Measurements from ENCODE around the gene SLC22A2.

The SLC22A2 gene

DNA sequence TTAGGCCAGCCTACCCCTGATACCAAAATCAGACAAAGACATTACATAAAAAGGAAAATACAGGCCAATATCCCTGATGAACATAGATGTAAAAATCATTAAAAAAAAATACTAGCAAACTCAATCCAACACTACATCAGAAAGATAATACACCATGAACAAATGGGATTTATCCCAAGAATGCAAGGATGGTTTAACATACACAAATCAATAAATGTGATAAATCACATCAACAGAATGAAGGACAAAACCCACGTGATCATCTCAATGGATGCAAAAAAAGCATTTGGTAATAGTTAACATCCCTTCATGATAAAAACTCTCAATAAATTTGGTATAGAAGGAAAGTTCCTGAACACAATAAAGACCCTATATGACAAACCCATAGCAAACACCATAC lies 63.8 kb downstream of the SLC22A2 start:
- no peaks in the 10 kb centered on the region for H4K20me1 ChIP-seq (ENCODE audit: insufficient read depth, low read length)
- H3K36me3 ChIP-seq (ENCODE audit: insufficient read depth, low read length): no peaks in the 10 kb centered on the region
- no peaks in the 10 kb centered on the region for H3K79me2 ChIP-seq (ENCODE audit: insufficient read depth, low read length)
- no peak overlapping the region for H3K4me2 ChIP-seq (ENCODE audit: insufficient read depth, low read length)
- H2AFZ ChIP-seq (ENCODE audit: low read depth, low read length): no peak overlapping the region
- H3K4me3 ChIP-seq (ENCODE audit: low read depth in 1 of 2, low read length in 2 of 2): no peak overlapping the region
- ATAC-seq (ENCODE audit: insufficient read depth, low read depth) (no peak), DNase-seq (no peak)
- H3K9me3 ChIP-seq (ENCODE audit: insufficient read depth, low read length, severe bottlenecking): peaks cover 24% of the 10 kb centered on the region
- no peaks in the 10 kb centered on the region for H3K4me1 ChIP-seq (ENCODE audit: insufficient read depth, low read length)
- H3K27me3 ChIP-seq (ENCODE audit: insufficient read depth, low read length, poor library complexity): no peaks in the 10 kb centered on the region
- H3K9ac ChIP-seq (ENCODE audit: low read depth, low read length): no peak overlapping the region
- H3K27ac ChIP-seq (ENCODE audit: low read length): no peak overlapping the region
- TF ChIP-seq, protein P1, sequence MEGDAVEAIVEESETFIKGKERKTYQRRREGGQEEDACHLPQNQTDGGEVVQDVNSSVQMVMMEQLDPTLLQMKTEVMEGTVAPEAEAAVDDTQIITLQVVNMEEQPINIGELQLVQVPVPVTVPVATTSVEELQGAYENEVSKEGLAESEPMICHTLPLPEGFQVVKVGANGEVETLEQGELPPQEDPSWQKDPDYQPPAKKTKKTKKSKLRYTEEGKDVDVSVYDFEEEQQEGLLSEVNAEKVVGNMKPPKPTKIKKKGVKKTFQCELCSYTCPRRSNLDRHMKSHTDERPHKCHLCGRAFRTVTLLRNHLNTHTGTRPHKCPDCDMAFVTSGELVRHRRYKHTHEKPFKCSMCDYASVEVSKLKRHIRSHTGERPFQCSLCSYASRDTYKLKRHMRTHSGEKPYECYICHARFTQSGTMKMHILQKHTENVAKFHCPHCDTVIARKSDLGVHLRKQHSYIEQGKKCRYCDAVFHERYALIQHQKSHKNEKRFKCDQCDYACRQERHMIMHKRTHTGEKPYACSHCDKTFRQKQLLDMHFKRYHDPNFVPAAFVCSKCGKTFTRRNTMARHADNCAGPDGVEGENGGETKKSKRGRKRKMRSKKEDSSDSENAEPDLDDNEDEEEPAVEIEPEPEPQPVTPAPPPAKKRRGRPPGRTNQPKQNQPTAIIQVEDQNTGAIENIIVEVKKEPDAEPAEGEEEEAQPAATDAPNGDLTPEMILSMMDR (IDR thresholded peaks at IDR 0.05; ENCODE audit: borderline replicate concordance, extremely low read depth, low read length, poor library complexity, severe bottlenecking): no peak
- no peak for TF ChIP-seq EZH2 (IDR thresholded peaks at IDR 0.05; ENCODE audit: borderline replicate concordance, low read depth, low read length, severe bottlenecking)

GRCh38 chr6:160192840-160193239 lies 65.8 kb downstream of the SLC22A2 start:
- ATAC-seq (ENCODE audit: insufficient read depth, low read depth): no peak
- Histone ChIP-seq H2AFZ (ENCODE audit: low read depth, low read length) (no peak overlapping the region), H3K9me3 (ENCODE audit: insufficient read depth, low read length, severe bottlenecking) (peaks cover 24% of the 10 kb centered on the region), H3K27me3 (ENCODE audit: insufficient read depth, low read length, poor library complexity) (no peaks in the 10 kb centered on the region), H3K4me2 (ENCODE audit: insufficient read depth, low read length) (no peak overlapping the region), H3K9ac (ENCODE audit: low read depth, low read length) (no peak overlapping the region), H3K79me2 (ENCODE audit: insufficient read depth, low read length) (no peaks in the 10 kb centered on the region), H3K27ac (ENCODE audit: low read length) (no peak overlapping the region), H3K36me3 (ENCODE audit: insufficient read depth, low read length) (no peaks in the 10 kb centered on the region), H3K4me3 (ENCODE audit: low read depth in 1 of 2, low read length in 2 of 2) (no peak overlapping the region), H3K4me1 (ENCODE audit: insufficient read depth, low read length) (no peaks in the 10 kb centered on the region), H4K20me1 (ENCODE audit: insufficient read depth, low read length) (no peaks in the 10 kb centered on the region)
- no peak for DNase-seq
- TF ChIP-seq EZH2 (IDR thresholded peaks at IDR 0.05; ENCODE audit: borderline replicate concordance, low read depth, low read length, severe bottlenecking): no peak
- TF ChIP-seq, protein P1 (IDR thresholded peaks at IDR 0.05; ENCODE audit: borderline replicate concordance, extremely low read depth, low read length, poor library complexity, severe bottlenecking): no peak

- no peak overlapping the region for H3K4me3 ChIP-seq (ENCODE audit: low read depth in 1 of 2, low read length in 2 of 2)
- H3K9me3 ChIP-seq (ENCODE audit: insufficient read depth, low read length, severe bottlenecking): peaks cover 24% of the 10 kb centered on the region
- ATAC-seq (ENCODE audit: insufficient read depth, low read depth) (no peak), DNase-seq (no peak)
- H3K4me2 ChIP-seq (ENCODE audit: insufficient read depth, low read length): no peak overlapping the region
- H3K27me3 ChIP-seq (ENCODE audit: insufficient read depth, low read length, poor library complexity): no peaks in the 10 kb centered on the region
- no peaks in the 10 kb centered on the region for H3K36me3 ChIP-seq (ENCODE audit: insufficient read depth, low read length)
- no peak overlapping the region for H2AFZ ChIP-seq (ENCODE audit: low read depth, low read length)
- no peak overlapping the region for H3K9ac ChIP-seq (ENCODE audit: low read depth, low read length)
- no peak for TF ChIP-seq EZH2 (IDR thresholded peaks at IDR 0.05; ENCODE audit: borderline replicate concordance, low read depth, low read length, severe bottlenecking)
- TF ChIP-seq, protein P1 (IDR thresholded peaks at IDR 0.05; ENCODE audit: borderline replicate concordance, extremely low read depth, low read length, poor library complexity, severe bottlenecking): no peak
- no peaks in the 10 kb centered on the region for H4K20me1 ChIP-seq (ENCODE audit: insufficient read depth, low read length)
- no peaks in the 10 kb centered on the region for H3K4me1 ChIP-seq (ENCODE audit: insufficient read depth, low read length)
- H3K27ac ChIP-seq (ENCODE audit: low read length): no peak overlapping the region
- no peaks in the 10 kb centered on the region for H3K79me2 ChIP-seq (ENCODE audit: insufficient read depth, low read length)
These were observed 67.6 kb downstream of the SLC22A2 start for GRCh38 chr6:160190973-160191372.

- H3K9ac ChIP-seq (ENCODE audit: low read depth, low read length): no peak overlapping the region
- no peaks in the 10 kb centered on the region for H3K27me3 ChIP-seq (ENCODE audit: insufficient read depth, low read length, poor library complexity)
- no peak overlapping the region for H2AFZ ChIP-seq (ENCODE audit: low read depth, low read length)
- H3K9me3 ChIP-seq (ENCODE audit: insufficient read depth, low read length, severe bottlenecking): peaks cover 24% of the 10 kb centered on the region
- TF ChIP-seq EZH2 (IDR thresholded peaks at IDR 0.05; ENCODE audit: borderline replicate concordance, low read depth, low read length, severe bottlenecking): no peak
- TF ChIP-seq, protein P1 (IDR thresholded peaks at IDR 0.05; ENCODE audit: borderline replicate concordance, extremely low read depth, low read length, poor library complexity, severe bottlenecking): no peak
- H3K79me2 ChIP-seq (ENCODE audit: insufficient read depth, low read length): no peaks in the 10 kb centered on the region
- H3K4me3 ChIP-seq (ENCODE audit: low read depth in 1 of 2, low read length in 2 of 2): no peak overlapping the region
- no peaks in the 10 kb centered on the region for H4K20me1 ChIP-seq (ENCODE audit: insufficient read depth, low read length)
- no peaks in the 10 kb centered on the region for H3K4me1 ChIP-seq (ENCODE audit: insufficient read depth, low read length)
- H3K36me3 ChIP-seq (ENCODE audit: insufficient read depth, low read length): no peaks in the 10 kb centered on the region
- DNase-seq (no peak), ATAC-seq (ENCODE audit: insufficient read depth, low read depth) (no peak)
- H3K4me2 ChIP-seq (ENCODE audit: insufficient read depth, low read length): no peak overlapping the region
- H3K27ac ChIP-seq (ENCODE audit: low read length): no peak overlapping the region
These were observed 68.5 kb downstream of the SLC22A2 start for GRCh38 chr6:160190081-160190480.

Measured in DND-41 (cell line).